Osteocyte (in vitro differentiated cells): Measurements from ENCODE around the gene PFDN2. TPM values are rescaled to one million over a fixed set of nuclear protein-coding genes. Genes with fewer than 3 reads are reported as not detected.

Source experiments
- DNase-seq: peaks from one replicate; pipeline ENCODE4 v3.0.0; 2021; ENCODE audit warnings: mixed read lengths; ENCODE audit not compliant: unreplicated experiment; ENCODE audit errors: extremely low spot score
- H3K27ac Mint-ChIP-seq: one replicate; pipeline ENCODE4 v1.8.0; 2021; ENCODE audit warnings: mild to moderate bottlenecking, mixed read lengths; ENCODE audit not compliant: unreplicated experiment
- H3K27me3 Mint-ChIP-seq: one replicate; pipeline ENCODE4 v1.8.0; 2021; ENCODE audit warnings: mixed read lengths; ENCODE audit not compliant: unreplicated experiment
- H3K36me3 Mint-ChIP-seq: one replicate; pipeline ENCODE4 v1.8.0; 2021; ENCODE audit warnings: mixed read lengths; ENCODE audit not compliant: unreplicated experiment
- H3K4me1 Mint-ChIP-seq: one replicate; pipeline ENCODE4 v1.8.0; 2021; ENCODE audit warnings: mixed read lengths; ENCODE audit not compliant: unreplicated experiment
- H3K4me3 Mint-ChIP-seq: one replicate; pipeline ENCODE4 v1.8.0; 2021; ENCODE audit warnings: mild to moderate bottlenecking, moderate library complexity, mixed read lengths; ENCODE audit not compliant: unreplicated experiment
- H3K9me3 Mint-ChIP-seq: one replicate; pipeline ENCODE4 v1.8.0; 2021; ENCODE audit warnings: mixed read lengths; ENCODE audit not compliant: unreplicated experiment
- CTCF ChIP-seq: fragments of 200-600 bp; sonication (generic); IDR thresholded peaks from 2 replicates; pipeline ENCODE4 v1.5.0; 2021; ENCODE audit warnings: antibody characterized with exemption, mild to moderate bottlenecking, moderate library complexity
- total RNA-seq: library from RNA; stranded (reverse); gene quantifications from 2 replicates; pipeline ENCODE4 v1.2.1, GENCODE V29; 2021

The PFDN2 gene
- total RNA-seq, 1 donor from 2014 or later: 48.9 TPM

DNA sequence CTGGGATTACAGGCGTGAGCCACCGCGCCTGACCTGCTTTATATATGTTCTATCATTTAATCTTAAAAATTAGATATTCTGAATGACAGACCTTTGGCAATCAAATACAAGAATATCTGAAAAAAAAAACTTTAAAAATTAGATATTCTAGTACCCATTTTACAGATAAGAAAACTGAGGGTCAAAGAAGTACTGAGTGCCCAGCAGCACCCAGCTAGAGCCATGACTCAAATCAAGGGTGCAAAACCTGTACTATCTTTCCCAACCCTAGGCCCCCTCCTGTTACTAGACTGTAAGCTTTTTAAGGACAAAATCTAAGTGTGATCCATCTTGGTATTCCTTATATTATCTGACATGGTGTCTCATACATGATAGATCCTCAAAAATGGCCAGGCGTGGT lies 56.4 kb downstream of the PFDN2 start:
- H3K27ac Mint-ChIP-seq: no peak overlapping the region

DNA sequence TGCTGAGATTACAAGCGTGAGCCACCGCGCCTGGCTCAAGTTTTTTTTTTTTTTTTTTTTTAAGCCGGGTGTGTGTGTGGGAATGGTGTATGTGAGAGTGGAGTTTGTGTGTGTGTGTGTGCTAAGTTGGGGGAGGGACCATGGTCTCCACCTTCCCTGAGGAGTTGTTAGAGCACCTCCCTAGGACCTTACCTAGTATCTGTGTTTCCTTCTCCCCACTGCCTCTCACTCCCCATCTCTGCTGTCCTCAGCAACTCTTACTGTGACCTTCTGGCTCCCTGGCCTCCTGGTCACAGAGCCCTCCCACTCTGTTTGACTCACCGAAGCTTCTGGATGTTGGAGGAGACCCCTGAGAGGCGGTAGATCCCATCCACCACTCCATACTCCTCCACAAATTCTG lies 58.5 kb downstream of the PFDN2 start:
- Mint-ChIP-seq H3K9me3 (no peaks in the 10 kb centered on the region), H3K27ac (no peak overlapping the region), H3K4me1 (no peaks in the 10 kb centered on the region), H3K36me3 (no peaks in the 10 kb centered on the region), H3K27me3 (peaks cover 34% of the 10 kb centered on the region), H3K4me3 (no peak overlapping the region)
- TF ChIP-seq CTCF: no peak
- DNase-seq: no peak

More for the DNA sequence above, 56.4 kb downstream of the PFDN2 start:
- H3K36me3 Mint-ChIP-seq: no peaks in the 10 kb centered on the region
- no peak for TF ChIP-seq CTCF
- no peaks in the 10 kb centered on the region for H3K9me3 Mint-ChIP-seq
- peaks cover 33% of the 10 kb centered on the region for H3K27me3 Mint-ChIP-seq
- H3K4me1 Mint-ChIP-seq: no peaks in the 10 kb centered on the region
- DNase-seq: no peak
- no peak overlapping the region for H3K4me3 Mint-ChIP-seq

DNA sequence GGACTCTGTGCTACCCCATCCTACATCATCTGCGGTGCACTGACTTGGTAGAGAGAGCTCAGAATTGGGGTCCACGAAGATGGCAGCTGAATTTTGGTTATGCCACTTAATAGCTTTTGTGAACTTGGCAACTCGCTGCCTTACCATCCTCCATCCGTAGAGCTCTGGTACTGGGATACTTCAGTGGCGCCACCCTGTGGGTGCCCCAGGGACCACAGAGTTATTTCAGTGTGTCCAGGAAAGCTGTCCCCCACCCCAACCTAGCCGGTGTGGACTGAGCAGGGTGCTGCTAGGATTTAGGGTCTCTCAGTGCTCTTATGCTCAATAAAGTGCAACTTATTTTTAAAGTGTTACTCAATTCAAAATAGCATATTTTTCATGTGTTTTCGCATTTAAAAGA lies 63.0 kb downstream of the PFDN2 start:
- Mint-ChIP-seq H3K27ac (no peak overlapping the region), H3K4me1 (no peaks in the 10 kb centered on the region), H3K9me3 (peaks cover 2% of the 10 kb centered on the region), H3K4me3 (no peak overlapping the region), H3K27me3 (peaks cover 16% of the 10 kb centered on the region), H3K36me3 (no peaks in the 10 kb centered on the region)
- no peak for DNase-seq
- no peak for TF ChIP-seq CTCF

DNA sequence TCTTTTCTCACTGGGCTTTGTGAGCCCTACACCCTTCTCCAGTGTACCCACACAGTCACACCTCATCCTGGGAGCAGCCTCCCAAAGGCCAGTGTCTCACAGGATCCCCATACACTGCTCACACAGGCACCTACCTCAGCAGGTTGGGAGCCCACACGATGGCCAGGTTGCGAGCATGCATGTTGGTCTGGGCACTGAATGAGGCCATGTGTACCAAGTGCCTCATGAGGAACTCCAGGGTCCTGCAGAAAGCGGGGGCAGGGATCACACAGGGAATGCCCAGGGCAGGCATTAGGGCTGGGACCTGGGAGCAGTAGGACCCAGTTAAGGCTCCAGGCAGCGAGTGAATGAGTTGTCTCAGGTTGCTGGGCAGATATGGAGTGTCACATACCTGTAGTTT lies 63.6 kb downstream of the PFDN2 start:
- Mint-ChIP-seq H3K27ac (no peak overlapping the region), H3K4me3 (no peak overlapping the region), H3K27me3 (peaks cover 10% of the 10 kb centered on the region), H3K4me1 (no peaks in the 10 kb centered on the region), H3K36me3 (no peaks in the 10 kb centered on the region), H3K9me3 (peaks cover 4% of the 10 kb centered on the region)
- DNase-seq: no peak
- TF ChIP-seq CTCF: no peak

DNA sequence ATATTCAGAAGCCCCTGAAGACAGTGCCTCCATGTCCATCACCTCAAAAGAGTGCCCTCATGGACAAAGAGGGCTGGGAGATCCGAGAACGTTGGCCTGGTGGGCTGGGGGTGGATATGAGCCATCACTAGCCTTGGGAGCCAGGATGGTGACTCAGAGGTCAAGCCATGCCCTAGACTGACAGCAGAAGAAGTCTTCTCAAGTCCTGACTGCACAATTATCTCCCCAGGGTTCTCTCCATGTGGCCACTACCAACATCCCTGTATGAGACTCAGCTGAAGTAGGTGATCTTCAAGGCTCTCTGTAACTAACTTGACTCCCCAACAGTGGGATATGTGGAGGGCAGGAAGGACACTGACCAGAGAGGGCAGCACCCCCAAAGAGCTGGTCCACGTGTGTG lies 64.9 kb downstream of the PFDN2 start:
- Mint-ChIP-seq H3K4me3 (no peak overlapping the region), H3K36me3 (no peaks in the 10 kb centered on the region), H3K9me3 (peaks cover 10% of the 10 kb centered on the region), H3K27ac (no peak overlapping the region), H3K27me3 (peaks cover 9% of the 10 kb centered on the region), H3K4me1 (no peaks in the 10 kb centered on the region)
- no peak for DNase-seq
- TF ChIP-seq CTCF: no peak
